ENCODE data around the gene TBCEL. TPM values are rescaled to one million over a fixed set of nuclear protein-coding genes. Genes with fewer than 3 reads are reported as not detected.

TBCEL gene
- total and polyA plus RNA-seq, 11 donors: 3.0 to 40.5 (median 25.4) TPM

DNA sequence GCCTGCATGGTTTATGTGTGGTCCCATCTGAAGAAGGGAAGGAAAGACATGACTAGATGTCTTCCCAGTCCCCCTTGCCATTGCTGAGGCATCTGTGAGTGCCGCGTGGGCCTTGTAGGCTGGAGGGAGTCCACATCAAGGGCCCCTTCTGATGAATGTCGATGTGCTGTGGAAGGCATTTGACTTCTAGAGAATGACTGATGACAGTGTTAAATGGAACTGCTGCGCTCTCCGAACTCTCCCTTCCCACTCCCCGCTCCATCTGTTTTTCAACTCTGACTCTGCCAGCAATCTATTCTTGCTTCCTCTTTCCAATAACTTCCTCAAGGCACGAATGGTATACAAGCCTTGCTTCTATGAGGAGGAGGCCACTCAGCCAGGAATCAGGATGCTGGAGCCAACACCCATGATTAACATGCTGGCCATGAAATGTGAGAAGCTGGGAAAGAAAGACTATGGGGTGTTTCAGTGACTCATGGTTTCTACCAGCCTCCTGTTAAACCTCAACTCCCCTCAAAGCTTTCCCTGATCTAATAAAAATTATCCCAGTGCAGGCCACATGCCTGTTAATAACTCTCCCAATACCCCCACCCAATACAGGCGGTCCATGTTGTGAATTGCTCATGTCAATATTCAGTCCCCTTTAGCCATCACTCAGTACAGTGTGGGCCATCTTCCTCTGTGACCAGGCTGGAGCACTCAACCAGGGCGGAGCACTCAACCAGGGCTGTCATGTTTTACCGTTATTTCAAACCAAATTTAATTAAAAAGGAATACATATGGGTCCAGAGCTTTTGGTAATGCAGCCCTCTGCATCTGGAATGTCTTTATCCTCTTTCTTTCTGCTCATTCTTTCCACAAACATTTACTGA is 46.4 kb upstream of the TBCEL start:
- peaks cover 0 to 8% (median 0%) of the 10 kb centered on the region in 9 donors for H3K27me3 ChIP-seq
- WGBS, 4 donors: 70 to 77% (median 71%) methylated on average over 10 of the region's 10 CpGs
- H3K4me1 ChIP-seq: no peaks in the 10 kb centered on the region
- no peak for TF ChIP-seq POLR2A (IDR thresholded peaks at IDR 0.05)
- TF ChIP-seq, protein P1, sequence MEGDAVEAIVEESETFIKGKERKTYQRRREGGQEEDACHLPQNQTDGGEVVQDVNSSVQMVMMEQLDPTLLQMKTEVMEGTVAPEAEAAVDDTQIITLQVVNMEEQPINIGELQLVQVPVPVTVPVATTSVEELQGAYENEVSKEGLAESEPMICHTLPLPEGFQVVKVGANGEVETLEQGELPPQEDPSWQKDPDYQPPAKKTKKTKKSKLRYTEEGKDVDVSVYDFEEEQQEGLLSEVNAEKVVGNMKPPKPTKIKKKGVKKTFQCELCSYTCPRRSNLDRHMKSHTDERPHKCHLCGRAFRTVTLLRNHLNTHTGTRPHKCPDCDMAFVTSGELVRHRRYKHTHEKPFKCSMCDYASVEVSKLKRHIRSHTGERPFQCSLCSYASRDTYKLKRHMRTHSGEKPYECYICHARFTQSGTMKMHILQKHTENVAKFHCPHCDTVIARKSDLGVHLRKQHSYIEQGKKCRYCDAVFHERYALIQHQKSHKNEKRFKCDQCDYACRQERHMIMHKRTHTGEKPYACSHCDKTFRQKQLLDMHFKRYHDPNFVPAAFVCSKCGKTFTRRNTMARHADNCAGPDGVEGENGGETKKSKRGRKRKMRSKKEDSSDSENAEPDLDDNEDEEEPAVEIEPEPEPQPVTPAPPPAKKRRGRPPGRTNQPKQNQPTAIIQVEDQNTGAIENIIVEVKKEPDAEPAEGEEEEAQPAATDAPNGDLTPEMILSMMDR (IDR thresholded peaks at IDR 0.05): no peak
- ATAC-seq (no peak), DNase-seq (no peak)
- no peaks in the 10 kb centered on the region for H3K36me3 ChIP-seq
- H3K27ac ChIP-seq: no peak overlapping the region
- intact Hi-C loops (cut with DNase I): no loop called here
- H3K9me3 ChIP-seq: no peaks in the 10 kb centered on the region
- H3K4me3 ChIP-seq: no peak overlapping the region

DNA sequence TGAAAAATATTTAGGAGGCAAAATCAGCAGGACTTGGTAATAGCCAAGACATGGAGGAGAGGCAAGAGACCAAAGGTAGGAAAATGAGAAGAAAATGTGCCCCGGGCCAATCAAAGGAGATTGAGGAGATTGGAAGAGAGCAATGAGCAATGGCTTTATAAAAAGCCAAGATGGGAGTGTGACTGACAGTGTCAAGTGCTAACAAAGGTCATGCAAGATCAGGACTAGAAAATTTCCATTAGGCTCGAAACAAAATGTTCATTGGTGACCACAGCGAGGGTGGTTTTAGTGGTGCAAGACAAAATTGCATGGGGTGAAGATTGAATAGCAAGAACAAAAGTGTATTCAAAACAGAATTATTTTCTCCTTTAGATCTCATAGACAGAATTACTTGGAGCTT is 45.2 kb upstream of the TBCEL start:
- ATAC-seq (peak in 1 of 4 donors; percentile 57), DNase-seq (no peak)
- Histone ChIP-seq H3K4me1 (no peaks in the 10 kb centered on the region), H3K27ac (no peak overlapping the region), H3K4me3 (no peak overlapping the region), H3K9me3 (no peaks in the 10 kb centered on the region), H3K27me3 (peaks cover 0 to 8% (median 0%) of the 10 kb centered on the region in 9 donors), H3K36me3 (no peaks in the 10 kb centered on the region)
- WGBS, 4 donors: 45 to 64% (median 58%) methylated on average over 3 of the region's 3 CpGs
- intact Hi-C loops (cut with DNase I): no loop called here
- no peak for TF ChIP-seq POLR2A (IDR thresholded peaks at IDR 0.05)
- TF ChIP-seq, protein P1 (IDR thresholded peaks at IDR 0.05): no peak

- intact Hi-C loops (cut with DNase I): no loop called here
- DNase-seq: peak in 4 of 5 donors; percentile 16 to 76 (median 46)
Observed at GRCh38 chr11:120985718-120986569, 38.0 kb upstream of the TBCEL start.

More at GRCh38 chr11:120985718-120986569, 38.0 kb upstream of the TBCEL start:
- peak overlapping the region; percentile 31 to 65 (median 50) for H3K4me3 ChIP-seq
- ATAC-seq: peak; percentile 20 to 89 (median 82)
- peak overlapping the region in 3 of 12 donors; percentile 7 to 48 (median 9) for H3K27ac ChIP-seq
- H3K9me3 ChIP-seq: no peaks in the 10 kb centered on the region
- H3K36me3 ChIP-seq: no peaks in the 10 kb centered on the region
- H3K27me3 ChIP-seq: peaks cover 0 to 25% (median 0%) of the 10 kb centered on the region in 9 donors
- 2 to 5% (median 3%) methylated on average over 40 to 72 of the region's 72 CpGs for WGBS, 4 donors
- TF ChIP-seq POLR2A (IDR thresholded peaks at IDR 0.05): no peak
- TF ChIP-seq, protein P1 (IDR thresholded peaks at IDR 0.05): peak in 8 of 12 donors; percentile 3 to 45 (median 20)
- H3K4me1 ChIP-seq: peaks cover 0 to 16% (median 0%) of the 10 kb centered on the region in 12 donors
